ENCODE data around the gene NOS1. TPM values are rescaled to one million over a fixed set of nuclear protein-coding genes. Genes with fewer than 3 reads are reported as not detected.

NOS1 gene
- total RNA-seq, 1 experiment from 2014 or later: 2.3 TPM

DNA sequence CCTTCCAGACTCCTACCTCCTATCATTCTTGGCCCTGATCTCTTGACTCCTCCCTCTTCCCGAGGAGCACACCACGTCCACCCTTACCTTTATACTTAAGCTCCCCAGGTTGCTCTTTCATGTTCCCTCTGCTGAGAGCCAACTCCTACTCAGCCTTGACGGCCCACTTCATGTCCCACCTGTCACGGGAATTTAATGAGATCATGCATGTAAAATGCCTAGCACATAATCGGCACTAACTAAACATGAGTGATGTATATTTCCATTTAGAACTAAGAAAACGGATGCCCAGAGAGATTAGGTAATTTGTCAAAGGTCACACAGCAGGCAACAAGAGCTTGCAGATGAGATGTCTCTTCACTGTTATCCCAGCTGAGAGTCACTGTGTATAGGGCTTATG, 45.1 kb downstream of the NOS1 start:
- no peak overlapping the region for H3K27ac ChIP-seq (ENCODE audit: insufficient read length, low read depth, low read length)
- no CpG with 5 or more reads among the region's 6 CpGs for WGBS (ENCODE audit: extremely low coverage, insufficient read length, low lambda C conversion rate)
- H4K91ac ChIP-seq (ENCODE audit: insufficient read length, low read depth, low read length): no peak overlapping the region
- H3K4me3 Mint-ChIP-seq: no peak overlapping the region
- H3K9ac ChIP-seq (ENCODE audit: extremely low read depth, insufficient read length, low read length): no peak overlapping the region
- no peak overlapping the region for H3K56ac ChIP-seq (ENCODE audit: insufficient read length, low read depth, low read length)
- H3K9me3 ChIP-seq (ENCODE audit: control insufficient read depth, low read depth, low read length): no peaks in the 10 kb centered on the region
- no peak overlapping the region for H3K18ac ChIP-seq (ENCODE audit: insufficient read length, low read depth, low read length)
- H2BK12ac ChIP-seq (ENCODE audit: insufficient read length, low read depth, low read length): no peak overlapping the region
- no peak overlapping the region for H2BK5ac ChIP-seq (ENCODE audit: insufficient read length, low read length)
- H3K27me3 ChIP-seq (ENCODE audit: insufficient read depth, low read length): no peaks in the 10 kb centered on the region
- no peak overlapping the region for H3K4me2 ChIP-seq (ENCODE audit: insufficient read depth, insufficient read length, low read length)
- H3K4ac ChIP-seq (ENCODE audit: low read depth, low read length): no peak overlapping the region
- H2AFZ ChIP-seq (ENCODE audit: low read length): no peak overlapping the region
- no peak overlapping the region for H3K27ac Mint-ChIP-seq
- no peak overlapping the region for H2BK20ac ChIP-seq (ENCODE audit: low read depth, low read length, poor library complexity, severe bottlenecking)
- H3K4me1 ChIP-seq (ENCODE audit: insufficient read depth, low read length): no peaks in the 10 kb centered on the region
- H3T11ph ChIP-seq (ENCODE audit: low read length): no peak overlapping the region
- H4K8ac ChIP-seq (replicated peaks; ENCODE audit: insufficient read length, low read depth, low read length): no peak overlapping the region
- H4K5ac ChIP-seq (ENCODE audit: insufficient read length, low read depth, low read length): no peak overlapping the region
- no peaks in the 10 kb centered on the region for H4K20me1 ChIP-seq (ENCODE audit: control insufficient read depth, insufficient read depth, insufficient read length)
- DNase-seq: no peak
- no peaks in the 10 kb centered on the region for H3K79me1 ChIP-seq (ENCODE audit: insufficient read depth, low read depth, low read length, poor library complexity, severe bottlenecking)
- 0 out of 2 replicates have a peak, but pooled peaks cover 2% of the 10 kb centered on the region for H3K79me2 ChIP-seq (ENCODE audit: insufficient read depth, low read length)
- no peaks in the 10 kb centered on the region for H3K23me2 ChIP-seq (ENCODE audit: insufficient read length, low read depth, low read length, poor library complexity, severe bottlenecking)
- H2BK120ac ChIP-seq (ENCODE audit: low read depth, low read length, poor library complexity, severe bottlenecking): no peak overlapping the region
- H2AK5ac ChIP-seq (ENCODE audit: insufficient read length, low read length): no peak overlapping the region
- H3K27me3 Mint-ChIP-seq (ENCODE audit: low read depth): peaks cover 9% of the 10 kb centered on the region
- H3K9me3 Mint-ChIP-seq: no peaks in the 10 kb centered on the region; a peak in 1 of 5 replicates
- H3K4me1 Mint-ChIP-seq: peaks cover 2 to 3% of the 10 kb centered on the region in 2 experiments; a peak in 1 of 4 replicates
- H3K14ac ChIP-seq (ENCODE audit: insufficient read depth, low read length): no peak overlapping the region
- H3K23ac ChIP-seq (ENCODE audit: insufficient read length, low read depth, low read length): no peak overlapping the region
- no peak overlapping the region for H2BK15ac ChIP-seq (ENCODE audit: low read depth, low read length)
- TF ChIP-seq, protein P1, sequence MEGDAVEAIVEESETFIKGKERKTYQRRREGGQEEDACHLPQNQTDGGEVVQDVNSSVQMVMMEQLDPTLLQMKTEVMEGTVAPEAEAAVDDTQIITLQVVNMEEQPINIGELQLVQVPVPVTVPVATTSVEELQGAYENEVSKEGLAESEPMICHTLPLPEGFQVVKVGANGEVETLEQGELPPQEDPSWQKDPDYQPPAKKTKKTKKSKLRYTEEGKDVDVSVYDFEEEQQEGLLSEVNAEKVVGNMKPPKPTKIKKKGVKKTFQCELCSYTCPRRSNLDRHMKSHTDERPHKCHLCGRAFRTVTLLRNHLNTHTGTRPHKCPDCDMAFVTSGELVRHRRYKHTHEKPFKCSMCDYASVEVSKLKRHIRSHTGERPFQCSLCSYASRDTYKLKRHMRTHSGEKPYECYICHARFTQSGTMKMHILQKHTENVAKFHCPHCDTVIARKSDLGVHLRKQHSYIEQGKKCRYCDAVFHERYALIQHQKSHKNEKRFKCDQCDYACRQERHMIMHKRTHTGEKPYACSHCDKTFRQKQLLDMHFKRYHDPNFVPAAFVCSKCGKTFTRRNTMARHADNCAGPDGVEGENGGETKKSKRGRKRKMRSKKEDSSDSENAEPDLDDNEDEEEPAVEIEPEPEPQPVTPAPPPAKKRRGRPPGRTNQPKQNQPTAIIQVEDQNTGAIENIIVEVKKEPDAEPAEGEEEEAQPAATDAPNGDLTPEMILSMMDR (conservative IDR thresholded peaks at IDR 0.05): no peak
- H3K36me3 Mint-ChIP-seq (ENCODE audit: insufficient read depth in 1 of 3, low read depth in 3 of 3): no peaks in the 10 kb centered on the region
